IPS-18c (cell line): ENCODE measurements around the gene HOXC12.

Source experiments
- H3K4me3 ChIP-seq: 2 replicates; pipeline ENCODE4 v1.7.0; 2013; ENCODE audit warnings: low read depth, mild to moderate bottlenecking, low read length, moderate library complexity; ENCODE audit not compliant: insufficient read depth
- H3K9me3 ChIP-seq: one replicate; pipeline ENCODE4 v1.6.1; 2013; ENCODE audit warnings: mild to moderate bottlenecking, low read length, moderate library complexity; ENCODE audit not compliant: control insufficient read depth, insufficient read depth

Gene HOXC12

GRCh38 chr12:54005853-54006558 lies 51.3 kb downstream of the HOXC12 start:
- Histone ChIP-seq H3K4me3 (no peak overlapping the region), H3K9me3 (peaks cover 4% of the 10 kb centered on the region)

GRCh38 chr12:54006559-54007220 lies 52.0 kb downstream of the HOXC12 start:
- peaks cover 4% of the 10 kb centered on the region for H3K9me3 ChIP-seq
- H3K4me3 ChIP-seq = no peak overlapping the region

- no peak overlapping the region for H3K4me3 ChIP-seq
- peaks cover 4% of the 10 kb centered on the region for H3K9me3 ChIP-seq
Measured at GRCh38 chr12:54007538-54008259, 53.0 kb downstream of the HOXC12 start.

- Histone ChIP-seq H3K4me3 (no peak overlapping the region), H3K9me3 (peaks cover 4% of the 10 kb centered on the region)
Measured at GRCh38 chr12:54008260-54008552, 53.5 kb downstream of the HOXC12 start.
